ENCODE results near the gene ZNF26. TPM values are rescaled to one million over a fixed set of nuclear protein-coding genes. Genes with fewer than 3 reads are reported as not detected.
"Not testable (repeated sequence)": the region's sequence is repeated elsewhere in the genome, so short reads cannot be mapped to it uniquely, and the experiment has no call there.

The ZNF26 gene
- total RNA-seq, 2 experiments from 2014 or later: 29.1 to 31.9 TPM

- Histone ChIP-seq H3K36me3 (ENCODE audit: insufficient read depth, low read length) (no peaks in the 10 kb centered on the region), H3K4me1 (ENCODE audit: insufficient read depth, low read length) (peaks cover 23% of the 10 kb centered on the region), H3K9me3 (ENCODE audit: control insufficient read depth in 1 of 2, insufficient read depth in 1 of 2, low read length in 2 of 2) (peaks cover 0 to 23% of the 10 kb centered on the region in 2 experiments), H3K27ac (ENCODE audit: low read depth in 1 of 2, low read length in 2 of 2) (peak within 1 kb of the TSS; percentile 33 to 64), H3K4me3 (ENCODE audit: low read length) (peak within 1 kb of the TSS; percentile 78), H3K27me3 (ENCODE audit: control insufficient read depth in 1 of 2, insufficient read depth in 2 of 2, low read length in 2 of 2) (no peaks in the 10 kb centered on the region)
- Mint-ChIP-seq H3K4me3 (peak within 1 kb of the TSS; percentile 98), H3K9me3 (no peaks in the 10 kb centered on the region), H3K36me3 (ENCODE audit: low read depth) (peaks cover 32% of the 10 kb centered on the region), H3K4me1 (ENCODE audit: low read depth) (peaks cover 29% of the 10 kb centered on the region), H3K27ac (peak within 1 kb of the TSS; percentile 89), H3K27me3 (no peaks in the 10 kb centered on the region)
- TF ChIP-seq, protein P1, sequence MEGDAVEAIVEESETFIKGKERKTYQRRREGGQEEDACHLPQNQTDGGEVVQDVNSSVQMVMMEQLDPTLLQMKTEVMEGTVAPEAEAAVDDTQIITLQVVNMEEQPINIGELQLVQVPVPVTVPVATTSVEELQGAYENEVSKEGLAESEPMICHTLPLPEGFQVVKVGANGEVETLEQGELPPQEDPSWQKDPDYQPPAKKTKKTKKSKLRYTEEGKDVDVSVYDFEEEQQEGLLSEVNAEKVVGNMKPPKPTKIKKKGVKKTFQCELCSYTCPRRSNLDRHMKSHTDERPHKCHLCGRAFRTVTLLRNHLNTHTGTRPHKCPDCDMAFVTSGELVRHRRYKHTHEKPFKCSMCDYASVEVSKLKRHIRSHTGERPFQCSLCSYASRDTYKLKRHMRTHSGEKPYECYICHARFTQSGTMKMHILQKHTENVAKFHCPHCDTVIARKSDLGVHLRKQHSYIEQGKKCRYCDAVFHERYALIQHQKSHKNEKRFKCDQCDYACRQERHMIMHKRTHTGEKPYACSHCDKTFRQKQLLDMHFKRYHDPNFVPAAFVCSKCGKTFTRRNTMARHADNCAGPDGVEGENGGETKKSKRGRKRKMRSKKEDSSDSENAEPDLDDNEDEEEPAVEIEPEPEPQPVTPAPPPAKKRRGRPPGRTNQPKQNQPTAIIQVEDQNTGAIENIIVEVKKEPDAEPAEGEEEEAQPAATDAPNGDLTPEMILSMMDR (IDR thresholded peaks at IDR 0.05): no peak
- DNase-seq (peak; percentile 63 to 94 (median 79)), ATAC-seq (ENCODE audit: poor library complexity) (peak; percentile 95)
- ChIA-PET CTCF (interaction anchor here (1.3 kb wide), 1 partner anchor 52 kb away, joined by 3 read pairs; no protein-coding TSS in a partner anchor), POLR2A (interaction anchor here (0.6 to 2.8 kb wide), 6 partner anchors 30 to 202 kb away, joined by 3 to 19 read pairs (median 4); partner anchors contain the start of genes GOLGA3, ZNF26 and ZNF84)
- intact Hi-C loops (cut with DNase I, micrococcal nuclease): loop anchor here (1.0 to 5.0 kb wide), 6 partner anchors 29 to 194 kb away; partner anchors contain the start of genes ANKLE2 (in 1 of the 2), GOLGA3 (in 1 of the 2), ZNF140 (in 1 of the 2) and ZNF26 (in 1 of the 2)
Measured at GRCh38 chr12:132956011-132956788, 30.0 kb upstream of the ZNF26 start, which contains the start of gene ZNF605. Gene ZNF605 (minus strand): TSS chr12:132956306. CDS start chr12:132945635, 10,671 bp downstream.

DNA sequence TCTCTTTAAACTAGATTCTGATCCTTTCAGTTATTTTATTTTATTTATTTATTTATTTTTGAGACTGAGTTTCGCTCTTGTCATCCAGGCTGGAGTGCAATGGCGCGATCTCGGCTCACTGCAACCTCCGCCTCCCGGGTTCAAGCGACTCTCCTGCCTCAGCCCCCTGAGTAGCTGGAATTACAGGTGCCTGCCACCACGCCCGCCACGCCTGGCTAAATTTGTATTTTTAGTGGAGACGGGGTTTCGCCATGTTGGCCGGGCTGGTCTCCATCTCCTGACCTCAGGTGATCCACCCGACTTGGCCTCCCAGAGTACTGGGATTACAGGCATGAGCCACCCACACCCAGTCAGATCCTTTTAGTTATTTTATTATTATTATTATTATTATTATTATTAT, 24.4 kb upstream of the ZNF26 start:
- not testable (repeated sequence) for H3K9me3 Mint-ChIP-seq

DNA sequence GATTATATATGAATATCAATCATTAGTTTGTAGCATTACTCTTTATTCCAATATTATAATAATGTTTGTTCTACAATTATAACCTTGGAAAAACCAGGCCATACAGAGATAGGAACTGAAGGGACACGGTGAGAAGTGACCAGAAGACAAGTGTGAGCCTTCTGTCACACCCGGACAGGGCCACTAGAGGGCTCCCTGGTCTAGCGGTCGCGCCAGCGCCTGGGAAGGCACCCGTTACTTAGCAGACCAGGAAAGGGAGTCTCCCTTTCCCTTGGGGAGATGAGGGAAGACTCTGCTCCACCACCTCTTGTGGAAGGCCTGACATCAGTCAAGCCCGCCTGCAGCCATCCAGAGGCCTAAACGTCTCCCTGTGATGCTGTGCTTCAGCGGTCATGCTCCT, 22.2 kb upstream of the ZNF26 start:
- H3K27me3 ChIP-seq (ENCODE audit: control insufficient read depth in 1 of 2, insufficient read depth in 2 of 2, low read length in 2 of 2); DNase-seq; H3K27me3 Mint-ChIP-seq; H3K4me1 Mint-ChIP-seq (ENCODE audit: low read depth); H3K27ac Mint-ChIP-seq; POLR2A ChIA-PET; H3K36me3 ChIP-seq (ENCODE audit: insufficient read depth, low read length); H3K4me3 ChIP-seq (ENCODE audit: low read length); H3K9me3 Mint-ChIP-seq; ATAC-seq (ENCODE audit: poor library complexity); intact Hi-C loops (cut with DNase I, micrococcal nuclease); H3K4me1 ChIP-seq (ENCODE audit: insufficient read depth, low read length); CTCF ChIA-PET; H3K4me3 Mint-ChIP-seq; H3K27ac ChIP-seq (ENCODE audit: low read depth in 1 of 2, low read length in 2 of 2): not testable (repeated sequence)
- H3K9me3 ChIP-seq (ENCODE audit: control insufficient read depth in 1 of 2, insufficient read depth in 1 of 2, low read length in 2 of 2): peaks cover 0 to 48% of the 10 kb centered on the region in 2 experiments
- peaks cover 27% of the 10 kb centered on the region for H3K36me3 Mint-ChIP-seq (ENCODE audit: low read depth)

More for the DNA sequence above, 24.4 kb upstream of the ZNF26 start:
- peaks cover 0 to 35% of the 10 kb centered on the region in 2 experiments for H3K9me3 ChIP-seq (ENCODE audit: control insufficient read depth in 1 of 2, insufficient read depth in 1 of 2, low read length in 2 of 2)
- H3K4me1 Mint-ChIP-seq (ENCODE audit: low read depth); intact Hi-C loops (cut with DNase I, micrococcal nuclease); H3K4me3 Mint-ChIP-seq; H3K27ac Mint-ChIP-seq; ATAC-seq (ENCODE audit: poor library complexity); H3K4me1 ChIP-seq (ENCODE audit: insufficient read depth, low read length); H3K27ac ChIP-seq (ENCODE audit: low read depth in 1 of 2, low read length in 2 of 2); H3K27me3 Mint-ChIP-seq; POLR2A ChIA-PET; CTCF ChIA-PET; DNase-seq; H3K36me3 ChIP-seq (ENCODE audit: insufficient read depth, low read length); H3K27me3 ChIP-seq (ENCODE audit: control insufficient read depth in 1 of 2, insufficient read depth in 2 of 2, low read length in 2 of 2); H3K4me3 ChIP-seq (ENCODE audit: low read length): not testable (repeated sequence)
- peaks cover 28% of the 10 kb centered on the region for H3K36me3 Mint-ChIP-seq (ENCODE audit: low read depth)

DNA sequence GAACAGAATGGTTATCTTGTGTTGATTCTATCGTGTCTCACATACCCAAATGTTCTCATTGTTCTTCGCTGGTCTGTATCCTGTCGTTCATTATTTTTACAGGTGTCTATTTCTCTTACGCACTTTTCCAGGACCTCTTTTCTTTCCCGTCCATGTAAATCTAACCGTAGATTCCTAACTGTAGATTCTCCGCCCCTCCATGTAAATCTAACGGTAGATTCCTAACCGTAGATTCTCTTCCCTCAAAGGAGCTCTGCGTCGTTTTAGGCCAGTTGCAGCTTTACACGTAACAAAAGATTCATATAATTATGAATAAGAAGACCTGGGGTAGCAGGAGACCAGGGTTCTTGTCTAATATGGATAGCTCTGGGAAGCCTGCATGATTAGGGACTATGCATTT, 20.4 kb upstream of the ZNF26 start:
- H3K9me3 Mint-ChIP-seq: no peaks in the 10 kb centered on the region
- Histone ChIP-seq H3K9me3 (ENCODE audit: control insufficient read depth in 1 of 2, insufficient read depth in 1 of 2, low read length in 2 of 2) (peaks cover 0 to 64% of the 10 kb centered on the region in 2 experiments), H3K27ac (ENCODE audit: low read depth in 1 of 2, low read length in 2 of 2) (no peak overlapping the region), H3K4me1 (ENCODE audit: insufficient read depth, low read length) (no peaks in the 10 kb centered on the region), H3K27me3 (ENCODE audit: control insufficient read depth in 1 of 2, insufficient read depth in 2 of 2, low read length in 2 of 2) (no peaks in the 10 kb centered on the region), H3K36me3 (ENCODE audit: insufficient read depth, low read length) (no peaks in the 10 kb centered on the region), H3K4me3 (ENCODE audit: low read length) (no peak overlapping the region)
- DNase-seq (no peak), ATAC-seq (ENCODE audit: poor library complexity) (no peak)
- no peak overlapping the region for H3K4me3 Mint-ChIP-seq
- H3K27me3 Mint-ChIP-seq: no peaks in the 10 kb centered on the region
- H3K4me1 Mint-ChIP-seq (ENCODE audit: low read depth): no peaks in the 10 kb centered on the region
- ChIA-PET POLR2A (no interaction called here), CTCF (no interaction called here)
- intact Hi-C loops (cut with DNase I, micrococcal nuclease): no loop called here
- H3K27ac Mint-ChIP-seq: no peak overlapping the region
- TF ChIP-seq, protein P1 (IDR thresholded peaks at IDR 0.05): no peak
- H3K36me3 Mint-ChIP-seq (ENCODE audit: low read depth): peaks cover 27% of the 10 kb centered on the region

Data from CD4-positive, alpha-beta T cell (primary cell).